AG09309 (cell line): ENCODE results near the gene HMX2.

ENCODE experiments used
- DNase-seq: peaks from one replicate; pipeline ENCODE4 v3.0.0-alpha.2; 2010; ENCODE audit warnings: low read depth
- H3K4me3 ChIP-seq: 2 replicates; pipeline ENCODE4 v1.5.1; 2011; ENCODE audit warnings: mild to moderate bottlenecking, low read depth, low read length, moderate library complexity; ENCODE audit not compliant: control insufficient read depth
- CTCF ChIP-seq: IDR thresholded peaks from 2 replicates; pipeline ENCODE4 v1.5.1; 2011; ENCODE audit warnings: mild to moderate bottlenecking, low read depth, low read length, inconsistent platforms; ENCODE audit not compliant: insufficient read depth, control insufficient read depth; ENCODE audit errors: missing control alignments

Gene HMX2

GRCh38 chr10:123117644-123118417, 30.1 kb upstream of the HMX2 start:
- no peak for DNase-seq
- TF ChIP-seq CTCF: no peak
- no peak overlapping the region for H3K4me3 ChIP-seq

GRCh38 chr10:123119081-123119480, 28.9 kb upstream of the HMX2 start:
- no peak for TF ChIP-seq CTCF
- H3K4me3 ChIP-seq: no peak overlapping the region
- no peak for DNase-seq

DNA sequence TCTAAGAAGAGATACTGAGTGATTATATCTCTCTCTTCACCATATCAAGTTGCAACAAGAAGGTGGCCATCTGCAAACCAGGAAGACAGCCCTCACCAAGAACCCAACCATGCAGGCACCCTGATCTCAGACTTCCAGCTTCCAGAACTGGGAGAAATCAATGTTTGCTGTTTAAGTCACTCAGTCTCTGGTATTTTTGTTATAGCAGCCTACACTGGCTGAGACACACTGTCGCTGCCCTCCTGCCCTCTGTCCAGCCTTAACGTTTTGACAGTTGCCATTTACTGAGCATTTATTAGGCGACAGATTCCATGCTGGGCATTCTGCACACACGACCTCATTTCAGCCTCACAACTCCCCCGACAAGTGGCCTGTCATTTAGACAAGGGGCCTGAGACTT, 21.7 kb upstream of the HMX2 start:
- no peak for TF ChIP-seq CTCF
- no peak overlapping the region for H3K4me3 ChIP-seq
- no peak for DNase-seq

- H3K4me3 ChIP-seq: no peak overlapping the region
- no peak for TF ChIP-seq CTCF
- no peak for DNase-seq
Measured at GRCh38 chr10:123129618-123130271, 18.2 kb upstream of the HMX2 start.

GRCh38 chr10:123132576-123133477, 15.1 kb upstream of the HMX2 start:
- DNase-seq: peak; percentile 23
- TF ChIP-seq CTCF: peak; percentile 96
- H3K4me3 ChIP-seq: peak overlapping the region; percentile 24

- no peak overlapping the region for H3K4me3 ChIP-seq
- TF ChIP-seq CTCF: no peak
- no peak for DNase-seq
Measured at GRCh38 chr10:123133541-123134342, 14.2 kb upstream of the HMX2 start.
